SJCRH30 (cell line): ENCODE results near the gene IFNG-AS1. TPM values are rescaled to one million over a fixed set of nuclear protein-coding genes. Genes with fewer than 3 reads are reported as not detected.

Source experiments
- DNase-seq, 2 experiments: peaks; one replicate each; pipeline ENCODE4 v3.0.0-alpha.2; 2015 to 2020
- H3K27ac ChIP-seq: fragments of 250-450 bp; sonication (Bioruptor Pico); 2 replicates; pipeline ENCODE4 v1.5.1; 2020; ENCODE audit warnings: mild to moderate bottlenecking, moderate library complexity
- H3K27me3 ChIP-seq: fragments of 250-450 bp; sonication (Bioruptor Pico); 2 replicates; pipeline ENCODE4 v1.5.1; 2020; ENCODE audit warnings: mild to moderate bottlenecking, moderate library complexity
- H3K36me3 ChIP-seq: fragments of 250-450 bp; sonication (Bioruptor Pico); 2 replicates; pipeline ENCODE4 v1.5.1; 2020; ENCODE audit warnings: mild to moderate bottlenecking, moderate library complexity
- H3K4me1 ChIP-seq: fragments of 250-450 bp; sonication (Bioruptor Pico); 2 replicates; pipeline ENCODE4 v1.5.1; 2020; ENCODE audit warnings: mild to moderate bottlenecking, moderate library complexity
- H3K4me3 ChIP-seq: fragments of 250-450 bp; sonication (Bioruptor Pico); 2 replicates; pipeline ENCODE4 v1.5.1; 2020; ENCODE audit warnings: mild to moderate bottlenecking, moderate library complexity
- H3K9me3 ChIP-seq: fragments of 250-450 bp; sonication (Bioruptor Pico); replicated peaks from 2 replicates; pipeline ENCODE4 v1.5.1; 2020; ENCODE audit warnings: mild to moderate bottlenecking, moderate library complexity
- total RNA-seq: library from RNA; depleted of rRNA; stranded (reverse); fragments of >200 nt; shearing (Covaris generic); gene quantifications from 2 replicates; pipeline ENCODE4 v1.2.3, GENCODE V29; 2014; rRNA removed

The IFNG-AS1 gene
- total RNA-seq, 1 experiment from 2014 or later: not detected

DNA sequence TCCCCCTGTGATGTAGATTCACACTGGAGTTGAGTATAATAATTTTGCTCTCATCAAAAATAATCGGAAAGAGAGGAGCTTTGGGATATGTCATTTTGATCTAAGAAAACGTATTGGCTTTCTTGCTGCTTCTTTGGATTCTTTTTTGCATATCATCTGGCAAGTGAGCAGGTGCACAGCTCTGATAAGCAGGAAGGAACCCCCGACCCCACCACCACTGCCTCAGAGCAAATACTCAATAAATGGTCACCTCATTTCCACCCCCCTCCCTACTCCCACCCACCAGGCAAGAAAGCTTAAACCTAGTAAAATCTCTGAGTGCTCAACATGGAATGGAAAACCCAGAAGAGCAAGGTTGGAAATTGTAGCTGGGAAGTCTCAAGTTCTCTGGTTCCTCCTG is 49.4 kb downstream of the IFNG-AS1 start:
- no peaks in the 10 kb centered on the region for H3K36me3 ChIP-seq
- peaks cover 4% of the 10 kb centered on the region; the same call in 1 of the 2 replicates for H3K4me1 ChIP-seq
- H3K9me3 ChIP-seq: no peaks in the 10 kb centered on the region; the same call in none of the 2 replicates
- no peak for DNase-seq
- no peak overlapping the region for H3K27ac ChIP-seq
- H3K4me3 ChIP-seq: no peak overlapping the region
- no peaks in the 10 kb centered on the region for H3K27me3 ChIP-seq

DNA sequence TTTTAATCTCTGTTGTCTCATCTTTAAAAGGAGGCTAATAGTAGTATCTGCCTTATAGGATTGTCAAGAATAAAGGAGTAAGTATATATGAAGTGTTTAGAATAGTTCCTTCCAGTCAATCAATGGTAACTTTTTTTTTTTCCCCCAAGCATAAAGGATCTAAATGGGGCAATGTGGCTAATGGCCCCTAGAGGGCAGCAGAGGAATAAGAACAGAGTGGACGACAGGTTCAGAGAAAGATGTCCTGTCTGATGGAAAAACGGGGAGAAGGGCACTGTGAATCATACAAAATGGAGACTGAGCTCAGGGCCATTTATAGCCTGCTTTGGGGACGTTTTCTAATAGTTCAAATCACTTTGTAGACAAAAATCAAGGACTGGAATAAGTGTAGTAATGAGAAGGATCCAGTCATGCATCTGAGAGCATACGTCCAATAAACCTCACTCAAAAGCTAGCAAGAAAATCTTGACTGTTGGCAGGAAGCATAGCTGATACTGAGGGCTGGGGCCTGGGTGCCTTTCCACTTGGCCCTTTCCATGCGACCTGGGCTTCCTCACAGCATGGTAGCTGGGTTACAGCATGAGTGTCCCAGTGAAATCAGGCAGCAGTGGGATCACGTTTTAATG is 51.3 kb downstream of the IFNG-AS1 start:
- H3K27me3 ChIP-seq: no peaks in the 10 kb centered on the region
- H3K27ac ChIP-seq: no peak overlapping the region
- no peak overlapping the region for H3K4me3 ChIP-seq
- DNase-seq: peak; percentile 64 to 90
- peaks cover 4% of the 10 kb centered on the region; the same call in 1 of the 2 replicates for H3K4me1 ChIP-seq
- no peaks in the 10 kb centered on the region for H3K36me3 ChIP-seq
- peaks cover 2% of the 10 kb centered on the region for H3K9me3 ChIP-seq

DNA sequence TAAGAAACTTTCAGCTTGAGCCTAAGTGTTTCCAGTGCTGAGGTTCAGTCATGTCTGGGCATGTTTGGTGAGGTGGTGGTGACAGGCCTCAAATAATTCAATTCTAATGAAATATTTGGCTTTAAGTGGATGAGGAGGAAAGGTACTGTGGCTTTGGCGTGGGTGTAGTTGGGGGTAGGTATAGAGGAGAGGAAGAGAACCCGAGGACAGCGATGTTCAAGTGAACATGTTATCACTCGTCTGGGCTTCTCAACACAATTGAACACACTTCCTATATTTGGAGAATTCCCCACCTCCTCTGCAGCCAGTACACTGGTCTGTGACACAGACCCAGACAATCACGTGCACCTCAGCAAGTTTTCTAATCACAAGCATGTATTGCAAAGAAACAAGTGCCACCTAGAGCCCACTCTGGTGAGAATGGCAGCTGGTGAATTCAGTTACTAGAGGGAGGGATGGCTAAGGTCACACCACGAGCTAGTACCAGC is 53.0 kb downstream of the IFNG-AS1 start:
- peaks cover 4% of the 10 kb centered on the region; the same call in 1 of the 2 replicates for H3K4me1 ChIP-seq
- H3K27me3 ChIP-seq: no peaks in the 10 kb centered on the region
- H3K4me3 ChIP-seq: no peak overlapping the region
- H3K36me3 ChIP-seq: no peaks in the 10 kb centered on the region
- H3K9me3 ChIP-seq: peaks cover 11% of the 10 kb centered on the region
- DNase-seq: peak; percentile 10 to 20
- H3K27ac ChIP-seq: no peak overlapping the region

DNA sequence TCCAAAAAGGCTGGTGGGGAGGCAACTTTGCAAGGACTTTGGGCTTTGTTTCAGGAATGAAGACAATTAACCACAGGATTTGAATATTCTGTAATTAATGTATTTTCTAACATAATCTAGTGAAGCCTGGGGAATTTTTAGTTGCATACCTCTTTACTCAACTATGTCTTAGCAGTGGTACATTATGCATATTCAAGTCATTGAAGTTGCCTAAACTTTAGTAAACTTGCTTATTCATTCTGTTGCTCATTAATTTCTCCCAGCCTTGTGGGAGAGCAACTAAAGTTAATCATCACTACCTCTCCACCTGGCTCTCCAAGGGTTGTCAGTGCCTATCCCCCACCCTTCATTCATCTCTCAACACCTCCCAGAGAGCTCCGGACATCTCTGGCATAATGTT is 54.2 kb downstream of the IFNG-AS1 start:
- H3K4me1 ChIP-seq: no peaks in the 10 kb centered on the region
- DNase-seq: no peak
- no peaks in the 10 kb centered on the region for H3K36me3 ChIP-seq

DNA sequence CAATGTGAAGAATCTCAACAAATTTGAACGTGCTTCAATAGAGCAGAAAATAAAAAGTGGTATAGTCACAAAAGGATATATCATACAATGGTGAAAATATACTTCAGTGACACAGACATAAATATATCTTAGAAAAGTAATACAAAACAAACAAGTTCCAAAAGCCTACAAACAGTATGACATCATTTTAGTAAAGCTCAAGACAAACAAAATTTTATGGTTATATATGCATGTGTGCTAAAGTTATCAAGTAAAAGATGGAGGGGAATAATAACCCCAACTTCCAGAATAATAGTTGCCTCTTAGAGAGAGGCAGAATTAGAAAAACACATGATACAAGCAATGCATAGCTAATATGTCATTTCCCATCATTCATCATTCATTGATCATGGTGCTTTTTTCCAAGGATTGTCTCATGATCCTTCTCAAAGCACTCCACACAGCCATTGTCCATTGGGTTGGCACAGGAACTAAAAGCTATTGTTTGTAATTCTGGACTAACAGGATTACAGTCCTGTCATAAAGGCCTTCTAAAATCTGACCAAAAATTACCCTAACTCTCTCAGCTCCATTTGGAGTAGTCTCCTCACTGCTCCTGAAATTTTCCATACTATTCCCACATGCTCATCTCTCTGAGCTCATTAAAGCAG is 59.5 kb downstream of the IFNG-AS1 start:
- Histone ChIP-seq H3K27ac (no peak overlapping the region), H3K27me3 (no peaks in the 10 kb centered on the region), H3K4me3 (no peak overlapping the region), H3K4me1 (no peaks in the 10 kb centered on the region), H3K9me3 (peaks cover 11% of the 10 kb centered on the region), H3K36me3 (no peaks in the 10 kb centered on the region)
- DNase-seq: no peak

More for the DNA sequence above, 54.2 kb downstream of the IFNG-AS1 start:
- no peaks in the 10 kb centered on the region for H3K27me3 ChIP-seq
- H3K4me3 ChIP-seq: no peak overlapping the region
- H3K27ac ChIP-seq: no peak overlapping the region
- H3K9me3 ChIP-seq: peaks cover 11% of the 10 kb centered on the region

DNA sequence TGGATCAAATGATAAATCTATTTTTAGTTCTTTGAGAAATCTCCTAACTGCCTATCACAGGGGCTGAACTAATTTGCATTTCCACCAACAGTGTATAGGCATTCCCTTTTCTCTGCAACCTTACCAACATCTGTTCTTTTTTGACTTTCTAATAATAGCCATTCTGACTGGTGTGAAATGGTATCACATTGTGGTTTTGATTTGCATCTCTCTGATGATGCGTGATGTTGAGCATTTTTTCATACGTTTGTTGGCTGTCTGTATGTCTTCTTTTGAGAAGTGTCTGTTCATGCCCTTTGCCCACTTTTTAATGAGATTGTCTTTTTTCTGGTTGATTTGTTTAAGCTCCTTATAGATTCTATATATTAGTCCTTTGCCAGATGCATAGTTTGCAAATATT is 67.1 kb downstream of the IFNG-AS1 start:
- no peak for DNase-seq
- H3K4me3 ChIP-seq: no peak overlapping the region
- no peak overlapping the region for H3K27ac ChIP-seq
- no peaks in the 10 kb centered on the region for H3K9me3 ChIP-seq
- no peaks in the 10 kb centered on the region for H3K36me3 ChIP-seq
- no peaks in the 10 kb centered on the region for H3K4me1 ChIP-seq
- no peaks in the 10 kb centered on the region for H3K27me3 ChIP-seq

DNA sequence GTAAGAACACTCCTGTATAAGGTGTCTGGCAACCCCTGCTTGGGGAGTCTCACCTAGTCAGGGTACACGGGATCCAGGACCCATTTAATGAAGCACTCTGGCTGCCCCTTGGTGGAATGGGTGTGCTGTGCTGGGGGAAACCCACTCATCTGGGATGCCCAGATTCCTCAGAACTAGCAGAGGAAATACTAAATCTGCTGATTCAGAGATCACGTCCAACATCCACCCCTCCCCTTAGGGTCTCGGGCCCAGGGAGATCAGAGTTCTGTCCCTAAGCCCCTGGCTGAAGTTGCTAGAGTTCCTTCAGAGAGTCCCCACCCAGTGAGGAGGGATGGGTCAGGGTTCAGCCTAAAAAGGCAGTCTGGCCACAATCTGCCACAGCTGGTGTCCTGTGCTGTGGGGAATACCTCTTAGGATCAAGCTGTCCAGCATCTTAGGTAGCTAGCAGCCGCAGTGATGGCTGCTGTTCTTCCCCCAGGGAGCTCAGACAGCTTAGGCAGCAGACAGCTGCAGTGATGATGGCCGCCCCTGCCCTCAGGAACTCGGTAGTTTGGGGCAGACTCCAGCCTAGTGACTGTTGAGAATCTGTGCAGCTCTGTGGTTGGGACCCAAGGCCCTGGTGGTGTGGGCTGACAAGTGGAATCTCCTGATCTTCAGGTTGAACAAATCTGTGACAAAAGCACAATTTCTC is 74.8 kb downstream of the IFNG-AS1 start:
- Histone ChIP-seq H3K4me1 (peaks cover 5% of the 10 kb centered on the region), H3K27ac (no peak overlapping the region), H3K36me3 (no peaks in the 10 kb centered on the region), H3K9me3 (0 out of 2 replicates have a peak, but pooled peaks cover 3% of the 10 kb centered on the region), H3K4me3 (no peak overlapping the region), H3K27me3 (no peaks in the 10 kb centered on the region)
- peak; percentile 73 to 76 for DNase-seq

DNA sequence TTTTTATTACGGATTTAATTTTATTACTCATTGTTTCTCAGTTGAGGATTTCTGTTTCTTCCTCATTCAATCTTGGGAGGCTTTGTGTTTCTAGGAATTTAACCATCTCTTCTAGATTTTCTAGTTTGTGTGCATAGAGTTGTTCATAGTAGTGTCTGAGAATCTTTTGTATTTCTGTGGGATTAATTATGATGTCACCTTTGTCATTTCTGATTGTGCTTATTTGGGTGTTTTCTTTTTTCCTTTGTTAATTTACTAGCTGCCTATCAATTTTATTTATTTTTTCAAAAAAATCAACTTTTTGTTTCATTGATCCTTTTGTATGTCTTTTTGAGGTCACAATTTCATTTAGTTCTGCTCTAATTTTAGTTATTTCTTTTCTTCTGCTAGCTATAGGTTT is 75.9 kb downstream of the IFNG-AS1 start:
- H3K36me3 ChIP-seq: no peaks in the 10 kb centered on the region
- H3K27ac ChIP-seq: no peak overlapping the region
- peaks cover 5% of the 10 kb centered on the region for H3K4me1 ChIP-seq
- H3K27me3 ChIP-seq: no peaks in the 10 kb centered on the region
- 0 out of 2 replicates have a peak, but pooled peaks cover 3% of the 10 kb centered on the region for H3K9me3 ChIP-seq
- H3K4me3 ChIP-seq: no peak overlapping the region
- no peak for DNase-seq

DNA sequence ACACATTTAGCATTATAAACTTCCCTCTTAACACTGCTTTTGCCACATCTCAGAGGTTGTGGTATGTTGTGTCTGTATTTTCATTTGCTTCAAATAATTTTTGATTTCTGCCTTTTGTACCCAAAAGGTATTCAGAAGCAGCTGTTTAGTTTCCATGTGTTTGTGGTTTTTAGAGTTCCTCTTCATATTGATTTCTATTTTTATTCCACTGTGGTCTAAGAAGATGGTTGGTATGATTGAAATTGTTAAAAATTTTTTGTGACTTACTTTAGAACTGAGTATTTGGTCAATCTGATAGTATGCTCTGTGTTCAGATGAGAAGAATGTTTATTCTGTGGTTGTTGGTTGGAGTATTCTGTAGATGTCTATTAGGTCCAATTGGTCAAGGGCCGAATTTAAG is 76.4 kb downstream of the IFNG-AS1 start:
- no peaks in the 10 kb centered on the region for H3K36me3 ChIP-seq
- no peak overlapping the region for H3K4me3 ChIP-seq
- no peak overlapping the region for H3K27ac ChIP-seq
- no peak for DNase-seq
- peaks cover 5% of the 10 kb centered on the region for H3K4me1 ChIP-seq
- 0 out of 2 replicates have a peak, but pooled peaks cover 3% of the 10 kb centered on the region for H3K9me3 ChIP-seq
- no peaks in the 10 kb centered on the region for H3K27me3 ChIP-seq

DNA sequence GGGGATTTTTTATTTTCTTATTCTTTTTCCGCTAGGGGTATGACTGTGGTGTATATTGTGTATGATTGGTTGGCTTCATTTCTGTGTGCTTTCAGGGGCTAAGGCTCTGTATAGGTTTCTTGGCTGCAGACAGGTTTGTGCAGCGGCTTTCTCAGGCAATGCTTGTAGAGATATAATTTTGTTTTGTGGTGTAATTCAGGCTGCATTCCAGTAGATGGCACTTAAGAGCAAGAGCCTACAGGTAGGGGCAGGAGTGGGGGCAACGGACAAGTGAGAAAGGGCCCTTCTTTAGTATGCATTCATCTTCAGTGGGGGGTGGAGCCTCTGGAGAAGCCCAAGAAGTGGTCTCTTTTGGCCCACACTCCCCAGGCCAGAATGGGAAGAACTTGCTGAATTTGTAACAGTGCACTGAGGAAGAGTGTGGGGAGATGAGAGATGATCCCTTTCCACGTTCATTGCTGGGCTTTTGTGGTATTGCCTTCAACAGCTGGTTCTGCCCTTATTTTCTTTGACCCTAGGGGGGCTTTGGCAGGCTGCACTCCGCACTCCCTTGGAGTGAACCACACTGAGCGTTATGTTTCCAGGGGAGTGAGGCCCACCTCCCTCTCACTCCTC is 78.6 kb downstream of the IFNG-AS1 start:
- H3K27ac ChIP-seq: no peak overlapping the region
- DNase-seq: peak in 1 of 2 experiments; percentile 16
- no peaks in the 10 kb centered on the region for H3K36me3 ChIP-seq

DNA sequence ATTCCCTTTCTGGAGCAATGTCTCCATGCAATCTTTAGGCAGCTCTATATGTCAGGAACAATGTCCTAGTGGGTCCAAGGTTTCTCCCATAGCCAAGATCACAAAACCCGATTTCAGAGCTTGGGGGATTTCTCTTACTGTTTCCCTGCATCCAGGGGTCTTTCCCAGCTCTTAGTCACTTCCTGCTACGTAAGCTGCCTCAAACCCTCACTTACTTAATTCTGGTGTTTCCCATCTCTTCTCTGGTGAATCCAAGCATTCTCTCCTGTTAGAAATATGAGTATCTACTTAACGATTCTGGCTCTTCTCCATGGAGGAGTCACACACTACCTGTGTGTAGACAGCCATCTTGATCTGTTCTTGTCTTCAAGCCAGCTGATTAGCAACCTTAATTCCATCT is 80.0 kb downstream of the IFNG-AS1 start:
- Histone ChIP-seq H3K27ac (no peak overlapping the region), H3K36me3 (no peaks in the 10 kb centered on the region), H3K4me3 (no peak overlapping the region), H3K4me1 (peaks cover 5% of the 10 kb centered on the region), H3K9me3 (0 out of 2 replicates have a peak, but pooled peaks cover 3% of the 10 kb centered on the region), H3K27me3 (no peaks in the 10 kb centered on the region)
- no peak for DNase-seq

More for the DNA sequence above, 78.6 kb downstream of the IFNG-AS1 start:
- H3K27me3 ChIP-seq: no peaks in the 10 kb centered on the region
- H3K4me3 ChIP-seq: no peak overlapping the region
- H3K4me1 ChIP-seq: peaks cover 5% of the 10 kb centered on the region
- H3K9me3 ChIP-seq: 0 out of 2 replicates have a peak, but pooled peaks cover 3% of the 10 kb centered on the region

Other genes starting within 250 kb of the IFNG-AS1 start
- not detected in 2 replicates for gene IFNG, start 170.3 kb downstream of the IFNG-AS1 start, total RNA-seq
- gene IL26, start 236.4 kb downstream of the IFNG-AS1 start, total RNA-seq: not detected in 2 replicates